BLaER1 (cell line): Measurements from ENCODE around the gene HYAL2.
"Not testable (repeated sequence)": the region's sequence is repeated elsewhere in the genome, so short reads cannot be mapped to it uniquely, and the experiment has no call there.

Experiments used
- H3K27ac ChIP-seq: shearing (Covaris generic); formaldehyde crosslinking; 2 replicates; pipeline ENCODE4 v1.8.1; 2022
- H3K27me3 ChIP-seq: shearing (Covaris generic); formaldehyde crosslinking; 2 replicates; pipeline ENCODE4 v1.8.1; 2022
- H3K36me3 ChIP-seq: shearing (Covaris generic); formaldehyde crosslinking; 2 replicates; pipeline ENCODE4 v1.8.1; 2022
- H3K4me1 ChIP-seq: shearing (Covaris generic); formaldehyde crosslinking; 2 replicates; pipeline ENCODE4 v1.8.1; 2022
- H3K4me2 ChIP-seq: shearing (Covaris generic); formaldehyde crosslinking; 2 replicates; pipeline ENCODE4 v1.8.1; 2022
- H3K4me3 ChIP-seq: shearing (Covaris generic); formaldehyde crosslinking; 2 replicates; pipeline ENCODE4 v1.8.1; 2022
- H3K9ac ChIP-seq: shearing (Covaris generic); formaldehyde crosslinking; 2 replicates; pipeline ENCODE4 v1.8.1; 2022
- H3K9me3 ChIP-seq: shearing (Covaris generic); formaldehyde crosslinking; 2 replicates; pipeline ENCODE4 v1.8.1; 2022
- H4K20me1 ChIP-seq: shearing (Covaris generic); formaldehyde crosslinking; 2 replicates; pipeline ENCODE4 v1.8.1; 2022
- Cebpa-rat ChIP-seq: shearing (Covaris generic); IDR thresholded peaks from 2 replicates; pipeline ENCODE4 v1.8.1; 2022

HYAL2 gene

DNA sequence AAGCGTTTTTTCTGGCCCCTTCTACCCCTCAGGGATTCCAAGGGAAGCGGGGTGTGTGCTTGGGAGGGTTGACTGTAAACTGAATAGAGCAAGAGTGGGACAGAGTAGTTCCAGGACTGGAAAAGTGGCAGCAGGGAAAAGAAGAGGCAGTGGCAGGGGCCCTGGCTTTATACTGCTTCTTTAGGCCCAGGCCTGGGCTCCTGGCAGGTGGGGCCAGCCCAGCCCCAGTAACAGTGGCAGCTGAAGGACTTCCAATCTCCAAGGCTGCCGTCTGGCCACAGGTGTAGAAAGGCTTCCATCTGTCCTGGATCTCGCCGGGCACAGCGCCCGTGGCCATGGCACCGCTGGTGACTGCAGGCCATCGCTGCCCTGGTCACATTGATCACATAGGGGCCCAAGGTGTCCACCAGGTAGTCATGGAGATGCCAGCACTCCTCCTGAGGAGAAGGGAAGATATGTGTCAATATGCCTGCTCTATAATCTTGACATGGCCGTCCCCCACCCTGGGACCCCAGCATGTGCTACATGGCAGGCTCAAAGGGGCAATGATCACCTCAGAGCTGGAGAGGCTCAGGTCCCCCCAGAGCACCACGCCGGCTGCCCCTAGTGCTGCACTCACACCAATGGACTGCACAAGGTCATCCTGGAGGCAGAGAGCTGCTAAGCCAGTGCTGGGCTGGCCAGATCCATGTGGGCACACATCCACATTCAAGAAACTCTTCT is 29.3 kb downstream of the HYAL2 start:
- H3K9me3 ChIP-seq, result no peaks in the 10 kb centered on the region
- peaks cover 31% of the 10 kb centered on the region for H3K4me1 ChIP-seq
- H3K4me3 ChIP-seq, result peak overlapping the region; percentile 97
- no peaks in the 10 kb centered on the region for H3K27me3 ChIP-seq
- H3K36me3 ChIP-seq, result peaks cover 34% of the 10 kb centered on the region
- peak overlapping the region; percentile 84 for H3K9ac ChIP-seq
- H3K4me2 ChIP-seq, result peak overlapping the region; percentile 93
- no peak for TF ChIP-seq Cebpa-rat
- H4K20me1 ChIP-seq, result peaks cover 4% of the 10 kb centered on the region; the same call in 1 of the 2 replicates
- H3K27ac ChIP-seq, result peak overlapping the region; percentile 83

GRCh38 chr3:50292159-50293078 is 30.1 kb downstream of the HYAL2 start, which contains the start of gene IFRD2:
Gene IFRD2 (minus strand): TSS chr3:50292429. CDS start chr3:50292274, 155 bp downstream.
- H3K9ac ChIP-seq, result peak within 1 kb of the TSS; percentile 98
- no peaks in the 10 kb centered on the region for H3K27me3 ChIP-seq
- H3K27ac ChIP-seq, result peak within 1 kb of the TSS; percentile 96
- peak within 1 kb of the TSS; percentile 97 for H3K4me3 ChIP-seq
- no peaks in the 10 kb centered on the region; the same call in 1 of the 2 replicates for H4K20me1 ChIP-seq
- peak within 1 kb of the TSS; percentile 98 for H3K4me2 ChIP-seq
- peaks cover 24% of the 10 kb centered on the region for H3K4me1 ChIP-seq
- no peak for TF ChIP-seq Cebpa-rat
- H3K9me3 ChIP-seq, result no peaks in the 10 kb centered on the region
- H3K36me3 ChIP-seq, result peaks cover 42% of the 10 kb centered on the region

GRCh38 chr3:50290161-50290641 is 32.3 kb downstream of the HYAL2 start:
- no peak for TF ChIP-seq Cebpa-rat
- Histone ChIP-seq H4K20me1 (peaks cover 5% of the 10 kb centered on the region; the same call in 1 of the 2 replicates), H3K9ac (peak overlapping the region; percentile 98), H3K4me1 (peaks cover 24% of the 10 kb centered on the region), H3K36me3 (peaks cover 56% of the 10 kb centered on the region), H3K4me3 (no peak overlapping the region), H3K4me2 (peak overlapping the region; percentile 98; the same call in 1 of the 2 replicates), H3K27ac (no peak overlapping the region), H3K27me3 (no peaks in the 10 kb centered on the region), H3K9me3 (no peaks in the 10 kb centered on the region)

- no peak overlapping the region for H3K4me3 ChIP-seq
- no peak overlapping the region for H3K4me2 ChIP-seq
- peaks cover 24% of the 10 kb centered on the region for H3K4me1 ChIP-seq
- H3K36me3 ChIP-seq, result peaks cover 59% of the 10 kb centered on the region
- H3K27ac ChIP-seq, result no peak overlapping the region
- H3K27me3 ChIP-seq, result no peaks in the 10 kb centered on the region
- TF ChIP-seq Cebpa-rat, result no peak
- H4K20me1 ChIP-seq, result peaks cover 5% of the 10 kb centered on the region; the same call in 1 of the 2 replicates
- no peak overlapping the region for H3K9ac ChIP-seq
- no peaks in the 10 kb centered on the region for H3K9me3 ChIP-seq
Observed at GRCh38 chr3:50289130-50289529, 33.4 kb downstream of the HYAL2 start.

- Histone ChIP-seq H3K9me3 (no peaks in the 10 kb centered on the region), H3K27me3 (no peaks in the 10 kb centered on the region), H3K9ac (no peak overlapping the region), H3K4me2 (no peak overlapping the region), H4K20me1 (peaks cover 5% of the 10 kb centered on the region; the same call in 1 of the 2 replicates), H3K4me3 (no peak overlapping the region), H3K36me3 (peaks cover 59% of the 10 kb centered on the region), H3K27ac (no peak overlapping the region), H3K4me1 (peaks cover 23% of the 10 kb centered on the region)
- TF ChIP-seq Cebpa-rat, result no peak
Observed at GRCh38 chr3:50288387-50289007, 34.0 kb downstream of the HYAL2 start.

DNA sequence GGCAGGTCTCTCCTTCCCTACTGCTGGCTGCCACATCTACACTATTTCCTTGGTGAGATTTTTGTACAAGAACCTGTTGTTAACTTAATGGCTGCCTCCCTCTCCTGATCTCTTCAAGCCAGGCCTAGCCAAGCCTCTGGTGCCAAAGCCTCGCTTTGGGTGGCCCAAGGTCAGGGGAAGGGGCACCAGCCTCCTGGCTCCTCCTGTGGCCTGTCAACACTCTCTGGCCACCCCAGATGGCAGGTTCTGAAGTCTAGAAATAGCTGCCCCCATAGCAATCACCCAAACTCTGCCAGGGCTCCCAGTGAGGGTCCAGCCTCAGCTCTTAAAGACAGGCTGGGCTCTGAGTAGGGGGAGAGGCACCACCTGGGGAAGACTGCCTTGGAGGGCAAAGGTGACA is 35.3 kb downstream of the HYAL2 start:
- Histone ChIP-seq H4K20me1 (peaks cover 5% of the 10 kb centered on the region; the same call in 1 of the 2 replicates), H3K9me3 (no peaks in the 10 kb centered on the region)

DNA sequence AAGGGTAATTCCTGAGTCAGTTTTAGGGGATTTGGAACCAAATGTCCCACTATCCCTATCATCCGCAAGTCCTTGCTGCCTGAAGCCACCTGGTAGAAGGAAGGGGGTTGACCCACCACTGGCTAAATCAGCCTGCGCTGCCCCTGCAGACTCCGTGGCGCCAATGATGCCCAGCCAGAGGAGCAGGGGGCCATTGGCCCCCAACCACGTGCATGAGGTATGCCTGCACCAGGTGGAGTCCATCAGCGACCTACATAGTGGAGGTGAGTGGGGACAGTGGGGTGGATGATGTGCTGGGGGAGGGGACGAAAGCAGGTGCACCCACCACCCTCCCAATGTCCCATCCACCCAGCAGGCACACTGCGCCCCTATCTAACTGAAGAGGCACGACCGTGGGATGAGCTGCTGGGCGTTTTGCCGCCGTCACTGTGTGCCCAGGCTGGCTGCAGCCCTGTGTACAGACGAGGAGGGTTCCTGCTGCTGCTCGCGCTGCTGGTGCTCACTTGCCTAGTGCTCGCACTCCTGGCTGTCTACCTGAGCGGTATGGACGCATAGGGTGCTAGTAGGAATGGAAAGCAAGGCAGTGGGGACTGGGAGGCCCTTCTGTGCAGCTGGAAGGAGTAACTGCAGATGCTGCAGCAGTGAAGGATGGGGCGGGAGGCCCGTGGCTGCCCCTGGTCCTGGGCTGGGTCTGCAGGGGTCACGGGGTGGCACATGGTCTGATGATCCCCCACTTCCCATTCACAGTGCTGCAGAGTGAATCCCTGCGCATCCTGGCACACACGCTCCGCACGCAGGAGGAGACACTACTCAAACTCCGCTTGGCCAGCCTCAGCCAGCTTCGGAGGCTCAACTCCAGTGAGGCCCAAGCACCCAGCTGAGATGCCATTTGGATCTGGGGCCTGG is 36.0 kb downstream of the HYAL2 start:
- Histone ChIP-seq H3K4me2 (no peak overlapping the region), H3K4me3 (no peak overlapping the region), H3K36me3 (peaks cover 59% of the 10 kb centered on the region), H3K9ac (no peak overlapping the region), H3K27ac (no peak overlapping the region), H3K4me1 (peaks cover 14% of the 10 kb centered on the region), H3K27me3 (no peaks in the 10 kb centered on the region), H3K9me3 (no peaks in the 10 kb centered on the region), H4K20me1 (peaks cover 5% of the 10 kb centered on the region; the same call in 1 of the 2 replicates)
- no peak for TF ChIP-seq Cebpa-rat

More for the DNA sequence above, 35.3 kb downstream of the HYAL2 start:
- Histone ChIP-seq H3K27ac (no peak overlapping the region), H3K4me2 (no peak overlapping the region), H3K9ac (no peak overlapping the region), H3K4me3 (no peak overlapping the region), H3K27me3 (no peaks in the 10 kb centered on the region), H3K4me1 (peaks cover 14% of the 10 kb centered on the region), H3K36me3 (peaks cover 59% of the 10 kb centered on the region)
- TF ChIP-seq Cebpa-rat, result no peak

DNA sequence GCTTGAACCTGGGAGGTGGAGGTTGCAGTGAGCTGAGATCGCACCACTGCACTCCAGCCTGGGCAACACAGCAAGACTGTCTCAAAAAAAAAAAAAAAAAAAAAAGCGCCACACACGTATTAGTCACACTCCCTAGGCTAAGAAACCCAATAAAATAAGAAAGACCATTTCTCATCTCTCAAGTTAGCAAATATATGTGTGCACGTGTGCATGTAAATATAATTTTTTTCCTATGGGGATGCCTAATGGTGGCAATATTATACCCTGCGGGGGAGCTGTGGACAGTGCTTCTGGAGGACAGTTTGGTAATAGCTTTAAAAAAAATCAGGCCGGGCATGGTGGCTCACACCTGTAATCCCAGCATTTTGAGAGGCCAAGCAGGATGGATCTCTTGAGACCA is 38.4 kb downstream of the HYAL2 start:
- not testable (repeated sequence) for H3K4me1 ChIP-seq, H3K9ac ChIP-seq, H3K4me3 ChIP-seq, H3K27ac ChIP-seq, H4K20me1 ChIP-seq, H3K27me3 ChIP-seq, H3K4me2 ChIP-seq, H3K9me3 ChIP-seq
- peaks cover 42% of the 10 kb centered on the region for H3K36me3 ChIP-seq
